CD14-positive monocyte (primary cell): ENCODE results near the gene CDC25B. TPM values are rescaled to one million over a fixed set of nuclear protein-coding genes. Genes with fewer than 3 reads are reported as not detected.

Experiments used
- DNase-seq, 3 donors: peaks; one replicate each; pipeline ENCODE4 v3.0.0-alpha.2; 2011 to 2022
- H2AFZ ChIP-seq: 2 replicates; pipeline ENCODE4 v1.6.0; 2012; ENCODE audit warnings: mild to moderate bottlenecking, low read depth, low read length, inconsistent platforms; ENCODE audit not compliant: insufficient read depth, poor library complexity, severe bottlenecking
- H3K27ac ChIP-seq, 2 donors: 1 replicate in 1 of 2; 2 replicates in 1 of 2; pipeline ENCODE4 v1.5.1; 2012 to 2013; ENCODE audit warnings: low read length in 2 of 2, control low read depth in 1 of 2, inconsistent platforms in 1 of 2, low read depth in 1 of 2, mild to moderate bottlenecking in 1 of 2
- H3K27me3 ChIP-seq, 2 donors: one replicate each; pipeline versions ENCODE4 v1.6.0 to v1.6.1; 2011 to 2013; ENCODE audit warnings: low read length in 2 of 2; ENCODE audit not compliant: control insufficient read depth in 2 of 2, insufficient read depth in 2 of 2
- H3K36me3 ChIP-seq, 2 donors: replicated peaks in 1 of 2; 1 replicate in 1 of 2; 2 replicates in 1 of 2; pipeline versions ENCODE4 v1.5.1 to v1.6.1; 2012 to 2013; ENCODE audit warnings: low read length in 2 of 2, control low read depth in 1 of 2, inconsistent platforms in 1 of 2, mild to moderate bottlenecking in 1 of 2; ENCODE audit not compliant: insufficient read depth in 2 of 2, control insufficient read depth in 1 of 2
- H3K4me1 ChIP-seq, 2 donors: 1 replicate in 1 of 2; 2 replicates in 1 of 2; pipeline versions ENCODE4 v1.5.1 to v1.6.1; 2012 to 2013; ENCODE audit warnings: low read length in 2 of 2, control low read depth in 1 of 2, inconsistent platforms in 1 of 2, mild to moderate bottlenecking in 1 of 2, moderate library complexity in 1 of 2; ENCODE audit not compliant: insufficient read depth in 2 of 2, control insufficient read depth in 1 of 2
- H3K4me2 ChIP-seq: replicated peaks from 2 replicates; pipeline ENCODE3; 2012; ENCODE audit warnings: low read length, moderate library complexity, mild to moderate bottlenecking; ENCODE audit not compliant: poor library complexity, severe bottlenecking; ENCODE audit errors: extremely low read depth
- H3K4me3 ChIP-seq, 3 experiments: fragments of 200-600 bp in 1 of 3; sonication (generic) in 1 of 3; replicated peaks in 1 of 3; 1 replicate in 2 of 3; 2 replicates in 1 of 3; pipeline ENCODE4 v1.5.1; 2011 to 2013; ENCODE audit warnings: low read length in 3 of 3, mild to moderate bottlenecking in 3 of 3, control low read depth in 2 of 3, low read depth in 2 of 3, inconsistent platforms in 1 of 3, moderate library complexity in 1 of 3
- H3K79me2 ChIP-seq: 2 replicates; pipeline ENCODE4 v1.6.0; 2012; ENCODE audit warnings: mild to moderate bottlenecking, control low read depth, inconsistent platforms, low read length, moderate library complexity; ENCODE audit not compliant: insufficient read depth
- H3K9ac ChIP-seq: 2 replicates; pipeline ENCODE4 v1.6.0; 2017; ENCODE audit warnings: low read length, mild to moderate bottlenecking; ENCODE audit not compliant: insufficient read depth, poor library complexity, severe bottlenecking
- H3K9me3 ChIP-seq, 2 donors: replicated peaks in 1 of 2; 1 replicate in 1 of 2; 2 replicates in 1 of 2; pipeline versions ENCODE4 v1.5.1 to v1.6.1; 2012 to 2013; ENCODE audit warnings: low read length in 2 of 2, control low read depth in 1 of 2; ENCODE audit not compliant: control insufficient read depth in 1 of 2, insufficient read depth in 1 of 2
- H4K20me1 ChIP-seq: 2 replicates; pipeline ENCODE4 v1.6.0; 2012; ENCODE audit warnings: mild to moderate bottlenecking, low read length, control low read depth, moderate library complexity; ENCODE audit not compliant: insufficient read depth
- H3K27ac Mint-ChIP-seq, 7 donors: one replicate each; pipeline ENCODE4 v1.8.0; 2020; ENCODE audit warnings: mild to moderate bottlenecking in 7 of 7, mixed read lengths in 7 of 7, moderate library complexity in 6 of 7, inconsistent platforms in 2 of 7
- H3K27me3 Mint-ChIP-seq, 3 donors: one replicate each; pipeline ENCODE4 v1.8.0; 2021 to 2022; ENCODE audit warnings: low read depth in 3 of 3, mild to moderate bottlenecking in 3 of 3, mixed read lengths in 3 of 3, moderate library complexity in 3 of 3, inconsistent platforms in 1 of 3
- H3K36me3 Mint-ChIP-seq, 2 donors: one replicate each; pipeline ENCODE4 v1.8.0; 2020; ENCODE audit warnings: mixed read lengths in 2 of 2, inconsistent platforms in 1 of 2, mild to moderate bottlenecking in 1 of 2
- H3K4me1 Mint-ChIP-seq: one replicate; pipeline ENCODE4 v1.8.0; 2020; ENCODE audit warnings: mild to moderate bottlenecking, mixed read lengths
- H3K4me3 Mint-ChIP-seq, 2 donors: one replicate each; pipeline ENCODE4 v1.8.0; 2020; ENCODE audit warnings: mild to moderate bottlenecking in 2 of 2, mixed read lengths in 2 of 2, moderate library complexity in 1 of 2
- H3K9me3 Mint-ChIP-seq, 7 donors: one replicate each; pipeline ENCODE4 v1.8.0; 2020 to 2022; ENCODE audit warnings: mixed read lengths in 7 of 7, mild to moderate bottlenecking in 6 of 7, moderate library complexity in 6 of 7, inconsistent platforms in 2 of 7
- WGBS: methylation state at CpG from one replicate; pipeline ENCODE4 v1.1.5; 2013; ENCODE audit warnings: missing lambda C conversion rate; ENCODE audit not compliant: insufficient coverage; 5-methylcytosine and 5-hydroxymethylcytosine counted together
- intact Hi-C, 2 donors: fragments of 100-400 bp; cut with micrococcal nuclease; formaldehyde crosslinking; loops; one replicate each; pipeline versions ENCODE4 v1.15.0 to v1.15.1; 2023
- polyA plus RNA-seq, 3 donors: library from polyadenylated mRNA; depleted of rRNA in 1 of 3; unstranded in 2 of 3; stranded (reverse) in 1 of 3; fragments of 300-500 nt in 2 of 3; fragments of >200 nt in 1 of 3; fragmentation: Illumina TruSeq in 2 of 3; gene quantifications; 1 replicate in 2 of 3; 2 replicates in 1 of 3; pipeline ENCODE4 v1.2.3, GENCODE V29; 2012 to 2021
- TF ChIP-seq, protein P1 (sequence below): fragments of 200-600 bp; IDR thresholded peaks from one replicate; pipeline ENCODE4 v1.8.0; 2022; ENCODE audit warnings: antibody characterized with exemption, mild to moderate bottlenecking

Gene CDC25B
- polyA plus RNA-seq, 3 donors = 3.6 to 35.6 (median 4.0) TPM

DNA sequence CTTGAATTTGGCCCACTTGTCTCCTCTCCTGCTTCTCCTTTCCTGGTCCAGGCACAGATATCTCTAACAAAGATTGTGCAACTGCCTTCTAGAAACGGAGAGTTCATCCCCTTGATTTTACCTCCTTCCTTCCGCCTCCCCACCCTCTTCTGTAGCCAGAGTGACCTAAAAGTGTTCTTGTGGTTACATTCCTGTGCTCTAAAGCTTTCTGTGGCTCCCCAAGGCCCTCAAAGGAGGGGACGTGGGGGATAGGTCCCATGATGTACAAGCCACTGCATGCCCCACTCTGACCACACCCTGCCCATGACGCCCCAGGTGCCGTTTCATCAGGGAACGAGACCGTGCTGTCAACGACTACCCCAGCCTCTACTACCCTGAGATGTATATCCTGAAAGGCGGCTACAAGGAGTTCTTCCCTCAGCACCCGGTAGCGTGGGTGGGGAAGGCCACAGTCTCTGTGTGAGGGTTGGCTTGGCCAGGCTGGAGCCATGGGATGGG lies 8.2 kb downstream of the CDC25B start:
- TF ChIP-seq, protein P1, sequence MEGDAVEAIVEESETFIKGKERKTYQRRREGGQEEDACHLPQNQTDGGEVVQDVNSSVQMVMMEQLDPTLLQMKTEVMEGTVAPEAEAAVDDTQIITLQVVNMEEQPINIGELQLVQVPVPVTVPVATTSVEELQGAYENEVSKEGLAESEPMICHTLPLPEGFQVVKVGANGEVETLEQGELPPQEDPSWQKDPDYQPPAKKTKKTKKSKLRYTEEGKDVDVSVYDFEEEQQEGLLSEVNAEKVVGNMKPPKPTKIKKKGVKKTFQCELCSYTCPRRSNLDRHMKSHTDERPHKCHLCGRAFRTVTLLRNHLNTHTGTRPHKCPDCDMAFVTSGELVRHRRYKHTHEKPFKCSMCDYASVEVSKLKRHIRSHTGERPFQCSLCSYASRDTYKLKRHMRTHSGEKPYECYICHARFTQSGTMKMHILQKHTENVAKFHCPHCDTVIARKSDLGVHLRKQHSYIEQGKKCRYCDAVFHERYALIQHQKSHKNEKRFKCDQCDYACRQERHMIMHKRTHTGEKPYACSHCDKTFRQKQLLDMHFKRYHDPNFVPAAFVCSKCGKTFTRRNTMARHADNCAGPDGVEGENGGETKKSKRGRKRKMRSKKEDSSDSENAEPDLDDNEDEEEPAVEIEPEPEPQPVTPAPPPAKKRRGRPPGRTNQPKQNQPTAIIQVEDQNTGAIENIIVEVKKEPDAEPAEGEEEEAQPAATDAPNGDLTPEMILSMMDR = no peak
- Mint-ChIP-seq H3K27me3 (peaks cover 0 to 1% (median 0%) of the 10 kb centered on the region in 3 donors), H3K36me3 (peaks cover 36 to 45% of the 10 kb centered on the region in 2 donors), H3K9me3 (peaks cover 0 to 2% (median 0%) of the 10 kb centered on the region in 7 donors), H3K4me1 (peaks cover 63% of the 10 kb centered on the region), H3K4me3 (peak overlapping the region in 1 of 2 donors; percentile 79), H3K27ac (peak overlapping the region; percentile 66 to 91 (median 87))
- 40% methylated on average over 5 of the region's 11 CpGs for WGBS
- peak overlapping the region; percentile 40 for H3K4me2 ChIP-seq
- no peak overlapping the region for H2AFZ ChIP-seq
- no peaks in the 10 kb centered on the region for H4K20me1 ChIP-seq
- H3K36me3 ChIP-seq = peaks cover 10 to 50% of the 10 kb centered on the region in 2 donors
- peak overlapping the region in 1 of 3 experiments; percentile 4 for H3K4me3 ChIP-seq
- H3K27me3 ChIP-seq = no peaks in the 10 kb centered on the region
- peaks cover 67 to 74% of the 10 kb centered on the region in 2 donors for H3K4me1 ChIP-seq
- DNase-seq = peak in 2 of 3 donors; percentile 46 to 61
- peak overlapping the region; percentile 45 to 76 for H3K27ac ChIP-seq
- no peak overlapping the region for H3K9ac ChIP-seq
- H3K9me3 ChIP-seq = no peaks in the 10 kb centered on the region
- intact Hi-C loops = no loop called here
- H3K79me2 ChIP-seq = peaks cover 16% of the 10 kb centered on the region

DNA sequence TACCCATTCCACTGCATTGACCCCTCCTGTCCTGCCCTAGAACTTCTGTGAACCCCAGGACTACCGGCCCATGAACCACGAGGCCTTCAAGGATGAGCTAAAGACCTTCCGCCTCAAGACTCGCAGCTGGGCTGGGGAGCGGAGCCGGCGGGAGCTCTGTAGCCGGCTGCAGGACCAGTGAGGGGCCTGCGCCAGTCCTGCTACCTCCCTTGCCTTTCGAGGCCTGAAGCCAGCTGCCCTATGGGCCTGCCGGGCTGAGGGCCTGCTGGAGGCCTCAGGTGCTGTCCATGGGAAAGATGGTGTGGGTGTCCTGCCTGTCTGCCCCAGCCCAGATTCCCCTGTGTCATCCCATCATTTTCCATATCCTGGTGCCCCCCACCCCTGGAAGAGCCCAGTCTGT lies 8.7 kb downstream of the CDC25B start:
- Histone ChIP-seq H3K4me3 (no peak overlapping the region), H3K79me2 (peaks cover 16% of the 10 kb centered on the region), H2AFZ (no peak overlapping the region), H3K4me2 (no peak overlapping the region), H3K4me1 (peaks cover 71 to 77% of the 10 kb centered on the region in 2 donors), H3K27ac (peak overlapping the region; percentile 29 to 76), H3K9me3 (no peaks in the 10 kb centered on the region), H3K27me3 (no peaks in the 10 kb centered on the region), H4K20me1 (no peaks in the 10 kb centered on the region), H3K9ac (no peak overlapping the region), H3K36me3 (peaks cover 10 to 48% of the 10 kb centered on the region in 2 donors)
- TF ChIP-seq, protein P1 = no peak
- peaks cover 66% of the 10 kb centered on the region for H3K4me1 Mint-ChIP-seq
- H3K9me3 Mint-ChIP-seq = peaks cover 0 to 2% (median 0%) of the 10 kb centered on the region in 7 donors
- intact Hi-C loops = no loop called here
- no peak for DNase-seq
- peaks cover 36 to 45% of the 10 kb centered on the region in 2 donors for H3K36me3 Mint-ChIP-seq
- 91% methylated on average over 11 of the region's 11 CpGs for WGBS
- H3K4me3 Mint-ChIP-seq = no peak overlapping the region
- H3K27ac Mint-ChIP-seq = peak overlapping the region in 5 of 7 donors; percentile 19 to 86 (median 53)
- H3K27me3 Mint-ChIP-seq = peaks cover 0 to 1% (median 0%) of the 10 kb centered on the region in 3 donors
